Astrocyte (in vitro differentiated cells and primary cell): ENCODE measurements around the gene PTPRM. TPM values are rescaled to one million over a fixed set of nuclear protein-coding genes. Genes with fewer than 3 reads are reported as not detected.

ENCODE experiments used
- DNase-seq: peaks from one replicate; pipeline ENCODE4 v3.0.0-alpha.2; 2010; ENCODE audit warnings: low read depth
- FAIRE-seq: peaks from 2 replicates; lab custom pipeline; 2011; peaks lifted over from hg19 to GRCh38; lab: Jason Lieb, UNC
- H2AFZ ChIP-seq: 2 replicates; pipeline ENCODE4 v1.6.0; 2012; ENCODE audit warnings: low read depth, low read length, inconsistent platforms
- H3K27ac ChIP-seq: 2 replicates; pipeline ENCODE4 v1.5.1; 2011; ENCODE audit warnings: low read depth, low read length, inconsistent platforms
- H3K27me3 ChIP-seq: 2 replicates; pipeline ENCODE4 v1.6.0; 2011; ENCODE audit warnings: low read length, inconsistent platforms; ENCODE audit not compliant: insufficient read depth
- H3K36me3 ChIP-seq: 2 replicates; pipeline ENCODE4 v1.5.1; 2011; ENCODE audit warnings: low read length, inconsistent platforms; ENCODE audit not compliant: insufficient read depth
- H3K4me1 ChIP-seq: 2 replicates; pipeline ENCODE4 v1.5.1; 2011; ENCODE audit warnings: low read length, inconsistent platforms; ENCODE audit not compliant: insufficient read depth
- H3K4me2 ChIP-seq: 2 replicates; pipeline ENCODE4 v1.6.0; 2012; ENCODE audit warnings: low read length, inconsistent platforms
- H3K4me3 ChIP-seq: 2 replicates; pipeline ENCODE4 v1.5.1; 2011; ENCODE audit warnings: low read depth, mild to moderate bottlenecking, low read length, inconsistent platforms; ENCODE audit not compliant: insufficient read depth
- H3K79me2 ChIP-seq: 2 replicates; pipeline ENCODE4 v1.6.0; 2012; ENCODE audit warnings: mild to moderate bottlenecking, low read length, inconsistent platforms; ENCODE audit not compliant: insufficient read depth
- H3K9ac ChIP-seq: 2 replicates; pipeline ENCODE4 v1.6.0; 2012; ENCODE audit warnings: mild to moderate bottlenecking, low read length, inconsistent platforms
- H3K9me3 ChIP-seq: 2 replicates; pipeline ENCODE4 v1.5.1; 2012; ENCODE audit warnings: low read depth, mild to moderate bottlenecking, low read length, inconsistent platforms; ENCODE audit not compliant: insufficient read depth
- H4K20me1 ChIP-seq: 2 replicates; pipeline ENCODE4 v1.6.0; 2012; ENCODE audit warnings: low read length, inconsistent platforms; ENCODE audit not compliant: insufficient read depth
- H3K27ac Mint-ChIP-seq: one replicate; pipeline ENCODE4 v1.8.0; 2021; ENCODE audit warnings: mild to moderate bottlenecking, mixed read lengths; ENCODE audit not compliant: unreplicated experiment
- H3K27me3 Mint-ChIP-seq: one replicate; pipeline ENCODE4 v1.8.0; 2021; ENCODE audit warnings: low read depth, mixed read lengths; ENCODE audit not compliant: unreplicated experiment
- H3K36me3 Mint-ChIP-seq: one replicate; pipeline ENCODE4 v1.8.0; 2021; ENCODE audit warnings: low read depth, mixed read lengths; ENCODE audit not compliant: unreplicated experiment
- H3K4me1 Mint-ChIP-seq: one replicate; pipeline ENCODE4 v1.8.0; 2021; ENCODE audit warnings: low read depth, mixed read lengths; ENCODE audit not compliant: unreplicated experiment
- H3K4me3 Mint-ChIP-seq: one replicate; pipeline ENCODE4 v1.8.0; 2021; ENCODE audit warnings: mild to moderate bottlenecking, moderate library complexity, mixed read lengths; ENCODE audit not compliant: unreplicated experiment
- H3K9me3 Mint-ChIP-seq: one replicate; pipeline ENCODE4 v1.8.0; 2021; ENCODE audit warnings: mild to moderate bottlenecking, mixed read lengths; ENCODE audit not compliant: unreplicated experiment
- EZH2 ChIP-seq: IDR thresholded peaks from 2 replicates; pipeline ENCODE4 v1.6.1; 2012; ENCODE audit warnings: mild to moderate bottlenecking, low read length, inconsistent platforms; ENCODE audit not compliant: insufficient read depth
- total RNA-seq: library from RNA; stranded (reverse); gene quantifications from 2 replicates; pipeline ENCODE4 v1.2.1, GENCODE V29; 2021
- TF ChIP-seq, protein P1 (sequence below): IDR thresholded peaks from 2 replicates; pipeline ENCODE4 v1.5.1; 2011; ENCODE audit warnings: low read depth, mild to moderate bottlenecking, inconsistent platforms, low read length, moderate library complexity; ENCODE audit not compliant: insufficient read depth

Gene PTPRM
- total RNA-seq, 1 donor from 2014 or later, result 59.6 TPM

DNA sequence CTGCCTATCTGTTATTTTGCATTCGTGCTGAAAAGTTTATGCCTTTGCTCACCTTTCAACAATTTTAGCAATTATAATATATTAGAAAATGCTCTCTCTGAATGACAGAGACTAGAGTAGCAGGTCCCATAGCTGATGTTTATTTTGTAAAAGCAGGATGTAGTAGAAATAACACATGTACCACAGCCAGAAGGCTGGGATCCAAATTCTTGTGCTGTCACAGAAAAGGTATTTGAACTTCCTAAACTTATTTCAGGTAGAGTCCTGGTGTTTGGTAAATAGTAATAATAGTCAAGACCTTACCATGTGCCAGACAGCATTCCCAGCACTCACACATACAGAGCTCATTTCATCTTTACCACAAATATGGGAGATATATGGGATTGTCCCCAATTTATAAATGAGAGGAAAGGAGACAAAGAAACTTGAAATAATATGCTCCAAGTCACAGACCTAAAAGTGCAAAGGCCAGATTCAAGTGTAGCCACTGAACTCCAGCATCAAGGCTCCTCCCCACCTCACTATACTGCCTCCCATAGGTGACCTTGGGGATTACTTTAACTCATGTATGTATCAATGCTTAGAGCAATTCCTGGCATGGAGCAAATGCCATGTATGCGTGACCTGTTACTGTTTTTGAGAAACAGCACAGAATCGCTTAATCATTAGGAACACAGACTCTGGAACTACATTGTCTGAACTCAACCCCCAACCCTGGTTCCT, 757.4 kb downstream of the PTPRM start:
- Mint-ChIP-seq H3K4me1 (peaks cover 9% of the 10 kb centered on the region), H3K4me3 (no peak overlapping the region), H3K36me3 (peaks cover 6% of the 10 kb centered on the region), H3K27me3 (no peaks in the 10 kb centered on the region), H3K27ac (no peak overlapping the region), H3K9me3 (peaks cover 1% of the 10 kb centered on the region)
- H3K36me3 ChIP-seq, result no peaks in the 10 kb centered on the region
- TF ChIP-seq, protein P1, sequence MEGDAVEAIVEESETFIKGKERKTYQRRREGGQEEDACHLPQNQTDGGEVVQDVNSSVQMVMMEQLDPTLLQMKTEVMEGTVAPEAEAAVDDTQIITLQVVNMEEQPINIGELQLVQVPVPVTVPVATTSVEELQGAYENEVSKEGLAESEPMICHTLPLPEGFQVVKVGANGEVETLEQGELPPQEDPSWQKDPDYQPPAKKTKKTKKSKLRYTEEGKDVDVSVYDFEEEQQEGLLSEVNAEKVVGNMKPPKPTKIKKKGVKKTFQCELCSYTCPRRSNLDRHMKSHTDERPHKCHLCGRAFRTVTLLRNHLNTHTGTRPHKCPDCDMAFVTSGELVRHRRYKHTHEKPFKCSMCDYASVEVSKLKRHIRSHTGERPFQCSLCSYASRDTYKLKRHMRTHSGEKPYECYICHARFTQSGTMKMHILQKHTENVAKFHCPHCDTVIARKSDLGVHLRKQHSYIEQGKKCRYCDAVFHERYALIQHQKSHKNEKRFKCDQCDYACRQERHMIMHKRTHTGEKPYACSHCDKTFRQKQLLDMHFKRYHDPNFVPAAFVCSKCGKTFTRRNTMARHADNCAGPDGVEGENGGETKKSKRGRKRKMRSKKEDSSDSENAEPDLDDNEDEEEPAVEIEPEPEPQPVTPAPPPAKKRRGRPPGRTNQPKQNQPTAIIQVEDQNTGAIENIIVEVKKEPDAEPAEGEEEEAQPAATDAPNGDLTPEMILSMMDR, result no peak
- no peak for TF ChIP-seq EZH2
- no peaks in the 10 kb centered on the region for H3K79me2 ChIP-seq
- H3K9me3 ChIP-seq, result no peaks in the 10 kb centered on the region
- no peak for FAIRE-seq
- H3K4me2 ChIP-seq, result no peak overlapping the region
- H3K27me3 ChIP-seq, result no peaks in the 10 kb centered on the region
- no peaks in the 10 kb centered on the region for H4K20me1 ChIP-seq
- no peak overlapping the region for H3K27ac ChIP-seq
- no peak overlapping the region for H3K4me3 ChIP-seq
- H2AFZ ChIP-seq, result no peak overlapping the region
- H3K4me1 ChIP-seq, result peaks cover 7% of the 10 kb centered on the region
- no peak overlapping the region for H3K9ac ChIP-seq
- no peak for DNase-seq

DNA sequence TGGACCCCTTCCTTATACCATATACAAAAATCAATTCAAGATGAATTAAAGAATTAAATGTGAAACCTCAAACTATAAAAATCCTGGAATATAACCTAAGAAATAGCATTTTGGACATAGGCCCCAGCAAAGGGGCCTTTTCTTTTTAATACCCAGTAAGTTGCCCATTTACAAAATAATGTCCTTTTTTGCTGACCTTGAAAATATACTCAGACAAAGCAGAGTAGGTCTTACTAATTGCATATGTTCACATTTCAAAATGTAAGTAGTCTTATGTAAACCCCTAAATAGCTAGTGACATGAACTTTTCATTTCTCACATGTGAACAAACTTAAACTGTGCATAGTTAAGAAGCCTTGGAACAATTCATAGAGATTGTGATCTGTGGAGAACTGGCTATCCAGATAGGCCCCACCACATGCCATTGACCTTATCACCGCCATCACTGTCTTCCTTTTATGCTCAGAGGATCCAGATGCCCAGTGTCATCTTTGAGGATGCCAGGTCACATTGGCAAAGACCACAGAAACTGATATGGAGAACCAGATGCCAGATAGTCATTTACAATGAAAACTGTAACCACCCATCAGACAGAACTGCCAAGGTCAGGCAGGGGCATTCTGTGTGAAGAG, 759.8 kb downstream of the PTPRM start:
- H3K36me3 Mint-ChIP-seq, result peaks cover 3% of the 10 kb centered on the region
- H3K27me3 ChIP-seq, result no peaks in the 10 kb centered on the region
- no peak overlapping the region for H3K4me3 ChIP-seq
- no peak for TF ChIP-seq EZH2
- TF ChIP-seq, protein P1, result no peak
- no peaks in the 10 kb centered on the region for H3K36me3 ChIP-seq
- H3K9me3 Mint-ChIP-seq, result no peaks in the 10 kb centered on the region
- no peaks in the 10 kb centered on the region for H3K9me3 ChIP-seq
- H3K4me1 ChIP-seq, result no peaks in the 10 kb centered on the region
- no peak overlapping the region for H3K4me3 Mint-ChIP-seq
- H3K9ac ChIP-seq, result no peak overlapping the region
- no peak for FAIRE-seq
- H3K4me2 ChIP-seq, result no peak overlapping the region
- peaks cover 1% of the 10 kb centered on the region for H3K4me1 Mint-ChIP-seq
- H2AFZ ChIP-seq, result no peak overlapping the region
- no peaks in the 10 kb centered on the region for H4K20me1 ChIP-seq
- H3K27me3 Mint-ChIP-seq, result no peaks in the 10 kb centered on the region
- no peaks in the 10 kb centered on the region for H3K79me2 ChIP-seq
- H3K27ac Mint-ChIP-seq, result no peak overlapping the region
- DNase-seq, result no peak
- H3K27ac ChIP-seq, result no peak overlapping the region

DNA sequence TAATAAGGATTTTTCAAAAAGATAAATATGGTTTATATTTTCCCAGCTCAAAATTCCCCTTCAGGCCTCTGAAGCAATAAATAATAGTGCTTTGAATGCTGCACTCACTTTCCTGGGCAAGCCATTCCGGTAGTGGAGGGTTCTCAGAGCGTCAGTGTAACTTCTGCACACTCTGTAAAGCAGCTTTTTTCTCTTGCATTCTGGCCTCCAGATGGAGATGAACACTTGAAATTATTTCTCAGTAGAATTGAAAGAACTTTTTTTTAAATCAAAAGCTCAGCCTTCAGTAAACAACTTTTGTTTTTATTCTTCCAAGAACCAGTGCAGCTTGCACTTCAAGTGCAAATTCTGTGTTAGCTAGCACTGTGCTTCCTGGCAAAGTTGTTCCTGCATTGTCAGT, 761.0 kb downstream of the PTPRM start:
- H3K27me3 Mint-ChIP-seq, result no peaks in the 10 kb centered on the region
- no peaks in the 10 kb centered on the region for H4K20me1 ChIP-seq
- DNase-seq (no peak), FAIRE-seq (no peak)
- H3K27me3 ChIP-seq, result no peaks in the 10 kb centered on the region
- H3K27ac ChIP-seq, result no peak overlapping the region
- no peaks in the 10 kb centered on the region for H3K9me3 Mint-ChIP-seq
- H3K4me3 ChIP-seq, result no peak overlapping the region
- H3K4me2 ChIP-seq, result no peak overlapping the region
- H3K4me3 Mint-ChIP-seq, result no peak overlapping the region
- no peak overlapping the region for H3K9ac ChIP-seq
- no peak overlapping the region for H3K27ac Mint-ChIP-seq
- no peak overlapping the region for H2AFZ ChIP-seq
- H3K4me1 ChIP-seq, result no peaks in the 10 kb centered on the region
- H3K36me3 Mint-ChIP-seq, result peaks cover 3% of the 10 kb centered on the region
- H3K4me1 Mint-ChIP-seq, result peaks cover 1% of the 10 kb centered on the region
- no peaks in the 10 kb centered on the region for H3K9me3 ChIP-seq
- no peaks in the 10 kb centered on the region for H3K79me2 ChIP-seq
- no peaks in the 10 kb centered on the region for H3K36me3 ChIP-seq
- TF ChIP-seq, protein P1, result no peak
- no peak for TF ChIP-seq EZH2
